HFFc6 (cell line): Measurements from ENCODE around the gene CDH23. TPM values are rescaled to one million over a fixed set of nuclear protein-coding genes. Genes with fewer than 3 reads are reported as not detected.

ENCODE experiments used
- DNase-seq: peaks from one replicate; pipeline ENCODE4 v3.0.0-alpha.2; 2018
- H3K27ac Mint-ChIP-seq: 2 replicates; pipeline ENCODE4 v1.8.0; 2020; ENCODE audit warnings: mild to moderate bottlenecking, mixed read lengths
- H3K27me3 Mint-ChIP-seq: 2 replicates; pipeline ENCODE4 v1.8.0; 2021; ENCODE audit warnings: mild to moderate bottlenecking, moderate library complexity, mixed read lengths; ENCODE audit not compliant: insufficient read depth
- H3K36me3 Mint-ChIP-seq: 2 replicates; pipeline ENCODE4 v1.8.0; 2021; ENCODE audit warnings: low read depth, mixed read lengths
- H3K4me1 Mint-ChIP-seq: 2 replicates; pipeline ENCODE4 v1.8.0; 2020; ENCODE audit warnings: low read depth, mixed read lengths
- H3K4me3 Mint-ChIP-seq: 2 replicates; pipeline ENCODE4 v1.8.0; 2020; ENCODE audit warnings: mild to moderate bottlenecking, moderate library complexity, mixed read lengths
- H3K9me3 Mint-ChIP-seq: 2 replicates; pipeline ENCODE4 v1.8.0; 2020; ENCODE audit warnings: mild to moderate bottlenecking, mixed read lengths
- CTCF ChIP-seq: fragments of 200-600 bp; sonication (generic); IDR thresholded peaks from 2 replicates; pipeline ENCODE4 v1.5.0; 2021; ENCODE audit warnings: antibody characterized with exemption, mild to moderate bottlenecking
- total RNA-seq, 6 experiments: library from RNA; stranded (reverse); fragmentation: NEBNext Ultra II Directional; extraction: Animal tissue kit (Norgen Biotek cat#: 25700); gene quantifications; 2 replicates in 1 of 6; 3 replicates in 5 of 6; pipeline ENCODE4 v1.2.3, GENCODE V29; 2021

Gene CDH23
- total RNA-seq, 6 experiments from 2014 or later: 0.02 to 0.11 (median 0.04) TPM; not detected in 2

GRCh38 chr10:71698737-71699136 is 302.0 kb downstream of the CDH23 start:
- no peaks in the 10 kb centered on the region for H3K36me3 Mint-ChIP-seq
- H3K27ac Mint-ChIP-seq: no peak overlapping the region
- H3K27me3 Mint-ChIP-seq: peaks cover 41% of the 10 kb centered on the region
- H3K4me3 Mint-ChIP-seq: no peak overlapping the region
- no peak for TF ChIP-seq CTCF
- H3K9me3 Mint-ChIP-seq: no peaks in the 10 kb centered on the region
- no peaks in the 10 kb centered on the region; the same call in 1 of the 2 replicates for H3K4me1 Mint-ChIP-seq
- no peak for DNase-seq

DNA sequence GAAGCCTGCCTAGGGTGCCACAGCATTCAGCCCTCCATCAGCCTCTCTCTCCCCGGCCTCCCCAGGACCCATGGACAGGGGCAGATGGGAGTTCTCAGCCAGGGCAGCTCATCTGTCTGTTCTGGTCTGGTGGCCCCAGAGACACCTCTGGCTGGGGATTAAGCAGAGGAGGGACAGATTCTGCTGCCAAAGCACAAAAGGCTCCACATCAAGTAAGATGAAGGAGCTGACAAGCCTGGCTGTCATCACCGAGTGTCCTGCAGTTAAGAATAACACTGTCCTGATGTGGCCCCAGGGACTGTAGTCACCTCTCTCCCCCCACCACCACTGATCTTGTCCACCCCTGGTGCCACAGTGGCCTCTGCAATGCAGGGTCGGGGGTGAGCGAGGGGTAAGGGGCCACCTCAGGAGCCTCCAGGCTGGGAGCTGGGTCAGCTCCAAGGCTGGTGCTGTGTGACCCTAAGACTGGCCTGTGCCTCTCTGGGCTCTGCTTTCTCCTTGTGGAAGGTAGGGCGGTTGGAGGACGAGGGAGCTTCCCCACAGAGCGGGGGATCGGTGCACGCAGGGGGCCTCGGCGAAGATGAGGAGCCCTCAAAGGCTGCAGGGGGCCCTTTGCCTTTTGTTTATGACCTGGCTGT is 304.1 kb downstream of the CDH23 start:
- H3K36me3 Mint-ChIP-seq: no peaks in the 10 kb centered on the region
- DNase-seq: no peak
- H3K4me3 Mint-ChIP-seq: no peak overlapping the region
- H3K4me1 Mint-ChIP-seq: no peaks in the 10 kb centered on the region
- TF ChIP-seq CTCF: no peak
- H3K9me3 Mint-ChIP-seq: no peaks in the 10 kb centered on the region
- peaks cover 41% of the 10 kb centered on the region for H3K27me3 Mint-ChIP-seq
- H3K27ac Mint-ChIP-seq: no peak overlapping the region

DNA sequence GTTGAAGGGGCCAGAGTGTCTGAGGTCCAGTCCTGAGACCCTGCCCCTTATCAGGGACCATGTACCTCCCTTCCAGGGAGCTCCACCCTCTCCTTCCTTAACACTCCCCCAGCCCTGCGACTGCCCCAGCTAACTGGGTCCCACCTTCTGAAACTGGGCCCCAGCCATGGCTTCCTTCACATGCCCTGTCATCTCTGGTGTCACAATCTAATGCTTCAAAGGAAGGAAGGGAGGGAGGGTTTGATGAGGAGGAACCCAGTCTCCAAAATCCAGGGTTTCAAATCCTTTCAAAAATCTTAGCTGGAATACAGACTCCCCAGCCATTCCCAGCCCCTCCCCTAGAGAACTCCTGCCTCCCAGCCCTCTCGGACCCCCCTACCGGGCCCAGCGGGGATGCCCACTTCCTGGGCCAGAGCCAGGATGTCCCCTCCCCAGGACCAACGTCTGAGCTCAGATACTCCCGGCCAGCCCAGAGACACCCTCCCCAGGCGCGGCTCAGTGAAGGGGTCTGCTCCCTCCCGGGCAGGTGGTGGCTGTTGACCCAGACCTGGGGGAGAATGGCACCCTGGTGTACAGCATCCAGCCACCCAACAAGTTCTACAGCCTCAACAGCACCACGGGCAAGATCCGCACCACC is 304.9 kb downstream of the CDH23 start:
- Mint-ChIP-seq H3K27me3 (peaks cover 40% of the 10 kb centered on the region), H3K9me3 (no peaks in the 10 kb centered on the region), H3K4me1 (no peaks in the 10 kb centered on the region), H3K27ac (no peak overlapping the region), H3K4me3 (no peak overlapping the region), H3K36me3 (no peaks in the 10 kb centered on the region)
- no peak for DNase-seq
- no peak for TF ChIP-seq CTCF

- Mint-ChIP-seq H3K4me1 (no peaks in the 10 kb centered on the region), H3K27ac (no peak overlapping the region), H3K27me3 (peaks cover 43% of the 10 kb centered on the region), H3K36me3 (no peaks in the 10 kb centered on the region), H3K9me3 (no peaks in the 10 kb centered on the region), H3K4me3 (no peak overlapping the region)
- TF ChIP-seq CTCF: no peak
- no peak for DNase-seq
Measured at GRCh38 chr10:71703577-71703976, 306.9 kb downstream of the CDH23 start.

DNA sequence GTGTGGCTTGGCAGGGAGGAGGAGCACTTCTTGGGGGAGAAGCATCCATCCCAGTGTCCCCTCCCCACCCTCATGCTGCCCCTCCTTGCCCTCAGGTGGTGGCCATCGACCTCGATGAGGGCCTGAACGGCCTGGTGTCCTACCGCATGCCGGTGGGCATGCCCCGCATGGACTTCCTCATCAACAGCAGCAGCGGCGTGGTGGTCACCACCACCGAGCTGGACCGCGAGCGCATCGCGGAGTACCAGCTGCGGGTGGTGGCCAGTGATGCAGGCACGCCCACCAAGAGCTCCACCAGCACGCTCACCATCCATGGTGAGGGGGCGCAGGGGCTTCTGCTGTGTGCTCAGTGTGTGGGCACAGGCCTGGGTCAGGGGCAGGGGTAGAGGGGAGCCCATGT is 308.1 kb downstream of the CDH23 start:
- no peak for DNase-seq
- no peaks in the 10 kb centered on the region for H3K9me3 Mint-ChIP-seq
- H3K27ac Mint-ChIP-seq: no peak overlapping the region
- no peak overlapping the region for H3K4me3 Mint-ChIP-seq
- H3K27me3 Mint-ChIP-seq: peaks cover 39% of the 10 kb centered on the region
- H3K4me1 Mint-ChIP-seq: no peaks in the 10 kb centered on the region
- no peak for TF ChIP-seq CTCF
- no peaks in the 10 kb centered on the region for H3K36me3 Mint-ChIP-seq
